GM18519 (cell line): ENCODE data around the gene GCNT4.
"Not testable (repeated sequence)": the region's sequence is repeated elsewhere in the genome, so short reads cannot be mapped to it uniquely, and the experiment has no call there.

Experiments used
- ATAC-seq: cut with Tn5 transposase; IDR thresholded peaks from one replicate; pipeline ENCODE4 v1.9.1; 2021; ENCODE audit warnings: mild to moderate bottlenecking, moderate library complexity; ENCODE audit not compliant: unreplicated experiment, low FRiP score

GCNT4 gene, protein sequence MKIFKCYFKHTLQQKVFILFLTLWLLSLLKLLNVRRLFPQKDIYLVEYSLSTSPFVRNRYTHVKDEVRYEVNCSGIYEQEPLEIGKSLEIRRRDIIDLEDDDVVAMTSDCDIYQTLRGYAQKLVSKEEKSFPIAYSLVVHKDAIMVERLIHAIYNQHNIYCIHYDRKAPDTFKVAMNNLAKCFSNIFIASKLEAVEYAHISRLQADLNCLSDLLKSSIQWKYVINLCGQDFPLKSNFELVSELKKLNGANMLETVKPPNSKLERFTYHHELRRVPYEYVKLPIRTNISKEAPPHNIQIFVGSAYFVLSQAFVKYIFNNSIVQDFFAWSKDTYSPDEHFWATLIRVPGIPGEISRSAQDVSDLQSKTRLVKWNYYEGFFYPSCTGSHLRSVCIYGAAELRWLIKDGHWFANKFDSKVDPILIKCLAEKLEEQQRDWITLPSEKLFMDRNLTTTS

DNA sequence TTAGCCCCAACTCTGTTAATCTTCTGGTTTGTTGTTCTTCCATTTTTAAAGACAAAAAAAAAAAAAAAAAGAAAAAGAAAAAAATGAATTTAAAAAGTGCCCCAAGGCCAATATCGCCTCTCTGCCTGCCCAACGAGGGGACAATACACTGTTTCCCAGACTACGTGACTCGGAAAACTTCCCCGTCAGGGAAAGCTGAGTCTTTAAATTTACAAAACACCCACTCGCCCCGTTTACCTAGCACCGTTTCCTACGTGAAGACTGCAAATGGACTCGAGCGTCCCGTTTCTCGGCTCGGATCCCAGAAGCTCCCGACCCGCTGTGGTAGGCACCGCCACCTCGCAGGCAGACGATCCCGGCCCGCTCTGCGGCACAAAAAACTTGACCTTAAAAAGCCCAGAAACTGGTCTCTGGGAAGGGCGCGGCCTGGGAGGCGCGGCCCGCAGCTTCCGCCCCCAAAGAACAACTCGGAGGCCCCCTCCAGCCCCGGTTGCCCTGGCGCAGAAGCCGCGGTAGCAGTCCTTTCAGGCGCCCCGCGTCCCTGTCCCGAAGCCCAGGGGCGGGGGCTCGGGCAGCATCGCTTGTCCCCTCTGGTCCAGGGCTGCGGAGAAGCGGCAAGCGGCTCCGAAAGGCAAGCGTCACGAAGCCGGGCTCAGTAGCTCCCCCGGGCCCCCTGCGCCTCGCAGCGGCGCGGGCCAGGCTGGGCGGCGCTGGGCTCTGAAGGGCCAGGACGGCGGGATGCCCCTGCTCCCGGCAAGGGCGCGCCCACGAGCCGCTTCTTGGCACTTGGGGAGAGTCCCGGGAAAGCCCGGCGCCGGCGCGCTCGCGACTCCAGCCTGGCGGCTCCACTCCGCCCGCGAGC is at the start of gene GCNT4:
Gene GCNT4, minus strand, starts transcription at position 367 of the 862 bp plus-strand sequence. CDS start 22,521 bp downstream, outside the sequence.
- no peak for ATAC-seq

DNA sequence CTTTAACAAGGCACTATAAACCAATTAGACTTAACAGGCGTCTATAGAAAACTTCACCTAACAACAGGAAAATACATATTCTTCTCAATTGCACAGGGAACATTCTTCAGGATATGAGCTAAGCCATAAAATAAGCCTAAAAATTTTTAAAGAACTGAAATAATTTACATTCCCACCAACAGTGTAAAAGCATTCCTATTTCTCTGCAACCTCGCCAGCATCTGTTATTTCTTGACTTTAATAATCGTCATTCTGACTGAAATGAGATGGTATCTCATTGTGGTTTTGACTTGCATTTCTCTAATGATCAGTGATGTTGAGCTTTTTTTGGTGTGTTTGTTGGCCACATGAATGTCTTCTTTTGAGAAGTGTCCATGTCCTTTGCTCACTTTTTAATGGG is 43.6 kb upstream of the GCNT4 start:
- ATAC-seq = not testable (repeated sequence)

DNA sequence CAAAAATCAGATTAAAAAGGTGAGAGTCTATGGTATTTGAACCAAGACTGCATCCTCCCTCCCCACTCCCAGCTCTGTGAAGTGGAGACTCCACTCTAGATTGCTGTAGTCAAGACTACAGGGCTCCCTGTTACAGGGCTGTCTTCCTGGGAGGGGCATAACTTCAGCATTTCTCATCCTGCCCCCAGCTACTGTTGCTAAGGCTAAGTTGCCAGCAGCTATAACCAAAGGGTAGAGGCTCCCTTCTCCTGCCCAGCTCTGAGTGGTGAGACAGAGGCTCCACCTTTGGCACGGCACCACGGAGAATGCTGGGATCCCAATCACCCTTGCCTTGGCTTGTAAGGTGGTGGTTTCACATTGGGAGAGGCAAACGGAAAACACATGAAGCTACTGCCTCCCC is 39.2 kb upstream of the GCNT4 start:
- no peak for ATAC-seq

DNA sequence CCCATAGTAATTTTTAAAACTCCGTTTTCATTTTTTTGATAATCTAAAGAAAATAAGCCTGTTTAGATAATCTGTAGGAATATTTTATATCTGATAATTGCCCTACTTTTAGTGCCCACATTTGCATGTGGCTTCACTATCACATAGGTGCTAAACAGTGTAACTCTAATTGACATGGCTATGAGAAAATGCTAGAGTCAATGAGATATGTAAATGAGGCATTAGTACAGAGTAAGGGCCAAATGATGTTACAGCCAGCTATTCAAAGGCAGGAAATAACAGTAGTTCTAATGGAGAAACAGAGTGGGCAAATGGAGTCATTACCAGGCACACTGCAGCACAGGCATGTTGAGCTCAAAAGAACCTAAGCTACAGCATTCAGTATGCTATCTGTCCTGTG is 37.3 kb upstream of the GCNT4 start:
- no peak for ATAC-seq

DNA sequence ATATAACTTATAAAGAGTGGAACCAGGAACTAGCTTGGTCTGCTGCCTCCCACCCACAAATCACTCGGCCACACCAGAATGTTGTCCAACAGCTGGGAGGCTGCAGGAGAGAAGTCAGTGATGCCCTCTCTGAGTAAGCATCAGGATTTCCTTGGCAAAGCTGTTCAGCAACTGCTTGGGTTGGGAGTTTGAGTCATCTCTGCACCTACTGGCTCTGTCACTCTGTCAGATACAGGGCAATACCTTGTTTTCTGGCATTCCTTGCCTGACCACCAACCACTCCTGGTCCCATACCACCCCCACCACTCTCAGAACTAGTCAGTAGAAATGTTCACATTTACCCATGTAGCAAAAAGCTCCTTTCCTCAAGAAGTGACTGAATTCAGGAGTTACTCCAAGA is 36.8 kb upstream of the GCNT4 start:
- ATAC-seq = no peak

DNA sequence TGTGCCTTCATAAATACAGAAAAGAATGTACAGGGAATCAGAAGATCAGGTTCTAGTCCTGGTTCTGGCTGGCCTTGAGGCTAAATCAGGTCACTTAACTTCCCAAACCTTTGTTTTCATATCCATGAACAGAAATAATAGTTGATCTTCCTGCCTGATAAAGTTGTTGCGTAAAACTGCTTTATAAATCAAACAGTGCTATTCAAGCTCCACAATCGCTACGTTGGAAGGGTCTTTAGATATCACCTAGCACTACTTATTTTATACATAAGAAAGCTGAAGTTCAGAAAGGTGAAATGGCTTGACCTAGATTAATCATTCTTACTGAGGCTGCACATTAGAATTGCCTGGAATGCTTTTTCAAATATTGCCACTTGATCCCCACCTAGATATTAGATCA is 36.3 kb upstream of the GCNT4 start:
- no peak for ATAC-seq

DNA sequence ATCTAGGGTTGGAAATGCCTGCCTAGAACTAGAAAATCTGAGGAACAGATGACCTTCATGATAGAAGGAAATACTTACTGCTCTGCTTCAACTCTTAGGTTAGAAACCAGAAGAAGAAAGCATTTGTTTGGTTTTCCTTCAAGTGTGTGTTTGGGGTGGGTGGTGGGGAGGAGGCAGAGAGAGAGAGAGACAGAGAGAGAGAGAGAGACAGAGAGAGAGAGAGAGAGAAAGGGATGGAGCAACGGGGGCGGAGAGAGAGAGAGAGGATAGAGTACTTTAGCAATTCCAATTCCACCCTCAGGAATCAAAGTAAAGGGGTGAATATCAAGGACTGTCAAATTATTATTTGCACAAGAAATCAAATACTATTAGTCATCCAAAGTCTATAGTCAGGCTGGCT is 29.2 kb upstream of the GCNT4 start:
- ATAC-seq = no peak

DNA sequence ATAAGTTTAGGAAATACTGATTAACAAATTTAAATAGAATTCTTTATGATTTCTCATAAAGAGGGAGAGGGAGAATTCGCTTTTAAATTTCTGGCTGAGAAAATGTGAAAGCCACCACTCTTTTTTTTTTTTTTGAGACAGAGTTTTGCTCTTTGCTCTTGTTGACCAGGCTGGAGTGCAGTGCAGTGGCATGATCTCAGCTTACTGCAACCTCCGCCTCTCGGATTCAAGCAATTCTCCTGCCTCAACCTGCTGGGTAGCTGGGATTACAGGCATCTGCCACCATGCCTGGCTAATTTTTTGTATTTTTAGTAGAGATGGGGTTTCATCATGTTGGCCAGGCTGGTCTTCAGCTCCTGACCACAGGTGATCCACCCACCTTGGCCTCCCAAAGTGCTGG is 27.0 kb upstream of the GCNT4 start:
- ATAC-seq = not testable (repeated sequence)

DNA sequence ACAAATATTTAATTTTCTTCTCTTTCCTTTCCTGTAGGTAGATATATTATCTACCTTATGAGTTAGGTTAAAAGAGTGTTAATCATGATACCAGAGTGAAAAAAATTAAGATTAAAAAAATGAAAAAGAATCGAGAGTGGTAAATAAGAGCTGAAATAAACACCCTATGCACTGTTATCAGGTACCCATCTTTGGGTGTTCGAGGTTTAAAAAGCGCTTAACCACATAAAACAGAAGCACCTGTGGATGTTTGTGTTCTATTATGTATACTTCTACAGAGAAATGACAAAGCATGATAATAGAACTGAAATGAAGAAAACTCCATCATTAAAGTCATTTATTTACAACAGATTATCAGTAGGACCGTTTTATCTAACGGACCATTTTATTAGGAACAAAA is 25.7 kb upstream of the GCNT4 start:
- ATAC-seq = no peak

DNA sequence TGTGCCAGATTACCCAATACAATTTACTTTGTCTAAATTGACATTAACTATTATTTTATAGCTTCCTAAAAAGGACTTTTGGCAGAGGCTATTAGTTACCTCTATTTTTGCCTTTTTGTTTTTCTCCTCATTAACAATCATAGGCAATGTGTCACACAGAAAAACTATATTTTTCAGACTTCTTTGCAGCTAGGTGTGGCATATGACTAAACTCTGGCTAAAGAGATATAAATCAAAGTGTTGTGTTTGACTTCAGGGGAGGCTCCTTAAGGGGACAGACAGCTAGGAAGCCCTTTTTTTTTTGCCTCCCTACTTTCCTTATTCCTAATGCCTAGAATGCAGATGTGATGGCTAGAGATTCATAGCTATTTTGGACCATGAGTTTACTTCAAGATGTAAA is 19.7 kb upstream of the GCNT4 start:
- no peak for ATAC-seq

DNA sequence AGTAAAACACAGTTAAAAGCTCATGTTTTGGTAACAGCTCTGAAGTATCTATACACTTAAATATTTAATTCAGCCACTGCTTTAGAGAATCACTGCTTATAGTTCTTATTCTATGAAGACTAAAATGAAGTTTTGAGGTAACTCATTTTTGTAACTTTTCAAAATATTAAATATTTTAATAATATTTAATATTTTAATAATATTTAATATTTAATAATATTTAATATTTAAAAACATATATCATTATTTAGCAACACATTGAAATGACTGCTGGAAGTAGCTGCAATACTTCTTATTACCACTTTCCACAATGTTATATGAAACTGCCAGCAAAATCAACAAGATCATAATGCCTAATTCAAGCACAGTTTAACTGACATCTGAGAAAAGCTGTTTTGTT is 18.7 kb upstream of the GCNT4 start:
- ATAC-seq = no peak

DNA sequence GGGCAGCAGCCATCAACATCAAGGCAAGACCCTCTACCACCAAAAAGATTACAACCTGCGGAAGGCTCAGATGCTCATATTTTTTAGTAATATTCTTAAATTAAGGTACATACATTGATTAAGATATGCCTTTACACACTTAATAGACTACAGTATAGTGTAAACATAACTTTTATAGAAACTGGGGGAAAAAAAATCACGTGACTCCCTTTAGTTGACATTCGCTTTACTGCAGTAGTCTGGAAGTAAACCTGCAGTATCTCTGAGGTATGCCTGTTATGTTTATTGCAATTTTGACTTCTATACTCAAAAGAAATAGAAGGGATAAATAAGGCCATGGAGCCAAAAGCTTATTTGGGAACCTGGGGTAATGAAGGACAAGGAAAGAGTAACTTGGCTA is 15.1 kb upstream of the GCNT4 start:
- no peak for ATAC-seq

DNA sequence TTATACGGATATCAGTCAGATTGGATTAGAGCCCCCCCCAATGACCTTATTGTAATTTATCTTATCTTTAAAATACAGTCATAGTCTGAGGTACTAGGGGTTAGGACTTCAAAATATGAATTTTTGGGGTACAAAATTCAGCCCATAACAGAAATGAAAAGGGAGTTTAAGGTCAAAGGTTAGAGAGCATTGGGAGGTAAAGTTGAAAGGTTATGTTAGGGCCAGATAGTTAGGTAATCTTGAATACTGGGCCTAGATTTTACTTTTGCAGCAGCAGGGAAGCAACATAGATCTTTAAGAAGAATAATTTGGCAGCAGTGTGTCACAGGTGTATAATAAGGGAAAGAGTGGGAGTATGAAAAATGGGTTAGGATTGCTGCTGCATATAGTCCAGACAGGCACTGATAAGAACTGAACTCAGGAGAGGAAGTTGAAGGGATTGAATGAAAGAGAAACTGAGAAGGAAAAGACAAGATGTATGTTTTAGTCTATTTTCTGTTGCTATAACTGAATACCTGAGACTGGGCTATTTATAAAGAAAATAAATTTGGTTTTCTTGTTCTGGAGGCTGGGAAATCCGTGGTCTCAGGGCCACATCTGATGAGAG is 10.7 kb upstream of the GCNT4 start:
- ATAC-seq = no peak

DNA sequence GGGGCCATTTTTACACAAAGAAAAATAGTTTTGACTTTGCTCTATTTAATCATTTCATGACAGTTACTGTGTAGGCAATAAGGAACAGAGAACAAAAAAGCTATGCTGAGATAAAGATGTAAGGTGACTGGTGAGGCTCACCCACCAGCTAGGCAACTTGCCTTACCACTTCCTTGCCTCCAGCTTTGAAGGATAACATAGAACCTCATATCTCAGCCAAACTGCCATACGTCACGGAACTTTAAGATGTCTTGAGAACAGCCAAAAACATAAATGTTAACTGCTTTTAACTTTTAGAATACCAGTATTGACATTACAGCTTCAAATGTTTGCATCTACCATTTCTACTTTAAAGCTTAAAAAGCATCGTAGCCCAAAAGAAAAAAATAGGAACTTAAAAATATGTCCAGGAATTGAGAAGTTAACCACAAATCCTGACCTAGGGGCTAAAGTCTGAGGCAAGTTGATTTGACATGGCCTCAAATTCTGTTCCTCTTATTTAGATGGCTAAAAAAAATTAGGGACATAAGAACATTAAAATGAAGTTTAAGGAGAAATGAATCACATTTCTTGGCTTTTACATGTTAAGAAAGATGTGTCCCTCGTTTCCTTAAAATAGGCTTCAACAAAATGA is 7.7 kb upstream of the GCNT4 start:
- ATAC-seq = no peak

DNA sequence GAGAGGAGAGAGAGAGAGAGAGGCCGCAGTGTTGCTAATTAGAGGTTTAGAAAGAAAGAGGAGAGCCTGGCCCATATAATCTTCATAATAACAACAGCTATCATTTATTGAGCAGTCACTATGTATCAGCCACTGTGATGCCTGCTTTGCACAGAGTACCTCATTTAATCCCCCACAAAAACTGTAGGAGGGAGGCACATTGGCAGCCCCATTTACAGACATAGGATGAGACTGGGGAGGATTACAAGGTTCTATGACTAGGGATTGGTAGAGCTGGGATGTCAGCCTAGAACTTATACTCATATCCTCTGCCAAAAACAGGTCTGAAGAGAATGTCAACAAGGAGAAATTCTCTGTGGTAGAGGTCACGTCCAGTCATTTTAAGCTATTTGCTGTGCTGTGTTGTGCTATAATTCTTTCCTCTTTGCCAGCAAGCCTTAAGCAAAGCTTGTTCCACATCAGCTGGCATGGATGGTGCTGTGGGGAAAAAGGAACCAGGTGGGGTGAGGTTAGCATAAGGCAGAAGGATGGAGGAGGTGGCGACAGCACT is 6.7 kb upstream of the GCNT4 start:
- ATAC-seq = no peak

DNA sequence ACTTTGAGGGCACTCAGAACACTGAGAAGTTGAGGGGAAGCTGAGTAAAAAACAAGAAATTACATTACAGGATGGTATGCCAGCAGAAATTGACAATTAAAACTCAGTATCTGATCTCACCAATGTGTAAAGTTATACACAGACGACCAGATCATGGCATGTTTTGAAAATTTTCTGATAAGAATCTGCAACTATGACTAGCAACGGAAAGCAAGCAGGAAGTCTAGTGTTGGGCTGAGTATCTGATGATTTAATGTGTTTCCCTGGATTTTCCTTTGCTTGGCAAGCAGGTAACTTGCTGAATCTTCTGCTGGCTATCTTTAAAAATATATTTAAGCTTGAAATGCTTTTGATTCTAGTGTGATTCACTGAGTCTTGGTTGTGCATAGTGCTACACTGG is 5.2 kb upstream of the GCNT4 start:
- ATAC-seq = no peak

DNA sequence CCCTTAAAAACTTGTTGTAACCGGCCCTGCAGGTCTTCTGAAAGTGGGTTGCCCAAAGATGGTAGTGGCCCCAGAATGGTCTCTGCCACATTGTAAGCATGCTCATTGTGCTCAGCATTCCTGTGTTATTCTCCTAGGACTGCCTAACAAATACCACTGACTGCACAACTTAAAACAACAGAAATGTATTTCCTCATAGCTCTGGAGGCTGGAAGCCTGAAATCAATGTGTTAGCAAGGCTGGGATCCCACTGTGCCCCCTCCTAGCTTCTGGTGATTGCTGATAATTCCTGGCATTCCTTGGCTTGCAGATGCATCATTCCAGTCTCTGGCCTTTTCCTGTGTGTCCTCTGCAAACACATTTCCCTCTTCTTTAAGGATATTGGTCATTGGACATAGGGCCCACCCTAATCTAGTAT is 3.4 kb upstream of the GCNT4 start:
- ATAC-seq = no peak

DNA sequence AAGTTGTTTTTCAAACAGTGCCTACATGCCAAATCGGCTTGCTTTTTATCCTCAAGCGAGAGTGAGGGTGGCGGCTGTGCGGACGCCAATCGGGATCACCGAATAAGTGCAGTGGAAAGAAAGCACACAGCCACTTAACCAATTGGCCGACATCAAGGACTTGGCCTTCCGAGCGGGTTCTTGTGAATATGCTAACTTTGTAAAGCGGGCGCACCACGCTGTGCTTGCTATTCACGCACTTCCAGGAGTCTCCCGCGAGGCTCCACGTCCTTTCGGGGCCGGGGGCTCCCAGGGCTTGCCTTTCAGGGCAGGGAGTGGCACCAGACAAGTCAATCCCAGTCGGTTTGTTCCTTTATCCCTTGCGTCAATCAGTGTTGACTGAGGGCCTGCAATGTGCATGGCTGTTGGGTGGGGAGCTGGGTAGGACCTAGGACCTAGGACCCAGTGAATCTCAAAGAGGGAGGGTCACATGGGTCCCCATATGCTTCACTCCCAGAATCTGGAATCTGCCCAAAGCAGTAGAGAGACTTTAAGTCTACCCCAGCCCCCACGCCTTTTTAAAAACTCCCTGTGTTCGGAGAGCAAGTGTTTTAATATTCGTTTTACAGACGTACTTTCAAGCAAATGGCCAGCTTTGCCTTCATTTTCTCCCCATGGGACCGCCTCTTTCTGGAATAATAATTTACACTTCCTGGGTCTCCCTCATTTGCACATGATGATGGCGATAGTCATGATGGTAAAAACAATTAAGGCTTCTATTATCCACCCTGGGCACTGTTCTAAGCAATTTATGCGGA is 2.0 kb upstream of the GCNT4 start:
- ATAC-seq = no peak

DNA sequence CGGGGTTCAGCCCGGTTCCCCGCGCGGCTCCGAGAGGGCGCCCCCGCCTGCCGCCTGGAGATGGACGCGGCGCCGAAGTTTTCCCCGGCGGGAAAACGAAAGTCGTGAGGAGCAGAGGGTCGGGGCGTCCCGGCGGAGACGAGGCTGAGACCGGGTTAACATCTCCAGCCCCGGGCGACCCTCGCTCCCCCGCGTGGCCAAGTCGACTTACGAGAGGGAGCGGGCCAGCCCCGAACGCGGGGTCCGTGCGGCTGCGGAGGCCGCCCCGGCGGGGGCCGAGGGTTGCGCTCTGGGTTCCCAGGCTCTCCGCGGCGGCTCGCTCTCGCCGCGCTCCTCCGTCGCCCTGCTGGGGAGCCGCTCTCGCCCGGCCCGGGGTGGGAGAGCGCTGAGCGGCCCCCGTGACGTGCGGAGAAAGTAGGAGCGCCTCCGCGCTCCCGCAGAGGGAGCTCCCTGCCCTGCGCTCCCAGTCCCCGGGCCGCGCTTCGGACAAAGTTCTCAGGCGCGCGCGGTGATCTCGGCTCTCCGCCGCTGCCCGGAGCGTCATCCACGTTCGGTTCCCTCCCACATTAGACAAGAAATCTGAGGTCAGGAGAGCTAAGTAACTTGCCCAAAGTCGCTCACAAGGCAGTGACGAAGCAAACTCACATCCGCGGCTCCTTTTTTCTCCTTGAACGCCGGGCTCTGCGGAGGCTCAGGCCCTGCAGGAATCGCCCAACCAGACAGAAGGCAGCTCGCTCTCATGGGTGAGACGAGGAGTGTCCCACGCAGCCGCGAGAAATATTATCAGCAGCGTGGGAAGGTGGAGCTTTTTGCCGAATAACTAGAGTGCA is 1.2 kb upstream of the GCNT4 start:
- ATAC-seq = no peak
